HUES6 (cell line): ENCODE data around the gene RGMA.

Experiments
- H3K27ac ChIP-seq: 2 replicates; pipeline ENCODE4 v1.7.0; 2013; ENCODE audit warnings: low read depth, mild to moderate bottlenecking, low read length, inconsistent platforms
- H3K27me3 ChIP-seq: 2 replicates; pipeline ENCODE4 v1.6.1; 2013; ENCODE audit warnings: low read length; ENCODE audit not compliant: control insufficient read depth, insufficient read depth
- H3K36me3 ChIP-seq: 2 replicates; pipeline ENCODE4 v1.6.1; 2013; ENCODE audit warnings: low read length; ENCODE audit not compliant: control insufficient read depth, insufficient read depth
- H3K4me1 ChIP-seq: 2 replicates; pipeline ENCODE4 v1.6.1; 2013; ENCODE audit warnings: low read length; ENCODE audit not compliant: control insufficient read depth, insufficient read depth
- H3K4me3 ChIP-seq: 2 replicates; pipeline ENCODE4 v1.5.1; 2013; ENCODE audit warnings: low read depth, low read length
- H3K9ac ChIP-seq: one replicate; pipeline ENCODE4 v1.6.1; 2013; ENCODE audit warnings: mild to moderate bottlenecking, low read length
- H3K9me3 ChIP-seq: 2 replicates; pipeline ENCODE4 v1.6.1; 2013; ENCODE audit warnings: low read depth, low read length; ENCODE audit not compliant: control insufficient read depth, insufficient read depth

RGMA gene

DNA sequence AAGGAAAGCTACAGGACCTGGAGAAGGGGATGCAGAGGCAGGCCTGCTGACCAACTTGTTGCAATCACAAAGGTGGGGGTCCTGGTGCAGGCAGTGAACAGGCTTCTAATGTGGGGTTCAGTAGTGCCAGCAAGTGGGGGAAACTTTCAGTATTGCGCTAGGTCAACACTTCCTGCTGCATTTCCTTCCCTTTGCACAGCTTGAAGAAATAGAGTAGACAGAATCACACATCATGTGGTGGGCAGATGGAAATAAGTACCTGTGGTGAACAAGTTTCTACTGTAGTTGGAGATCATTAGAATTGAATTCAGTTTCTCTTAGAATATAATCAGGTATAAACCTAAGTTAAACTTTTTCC, 63.4 kb downstream of the RGMA start:
- Histone ChIP-seq H3K9me3 (no peaks in the 10 kb centered on the region), H3K4me3 (no peak overlapping the region), H3K27ac (no peak overlapping the region), H3K4me1 (peaks cover 18% of the 10 kb centered on the region; the same call in 1 of the 2 replicates), H3K27me3 (no peaks in the 10 kb centered on the region), H3K36me3 (peaks cover 70% of the 10 kb centered on the region), H3K9ac (no peak overlapping the region)

DNA sequence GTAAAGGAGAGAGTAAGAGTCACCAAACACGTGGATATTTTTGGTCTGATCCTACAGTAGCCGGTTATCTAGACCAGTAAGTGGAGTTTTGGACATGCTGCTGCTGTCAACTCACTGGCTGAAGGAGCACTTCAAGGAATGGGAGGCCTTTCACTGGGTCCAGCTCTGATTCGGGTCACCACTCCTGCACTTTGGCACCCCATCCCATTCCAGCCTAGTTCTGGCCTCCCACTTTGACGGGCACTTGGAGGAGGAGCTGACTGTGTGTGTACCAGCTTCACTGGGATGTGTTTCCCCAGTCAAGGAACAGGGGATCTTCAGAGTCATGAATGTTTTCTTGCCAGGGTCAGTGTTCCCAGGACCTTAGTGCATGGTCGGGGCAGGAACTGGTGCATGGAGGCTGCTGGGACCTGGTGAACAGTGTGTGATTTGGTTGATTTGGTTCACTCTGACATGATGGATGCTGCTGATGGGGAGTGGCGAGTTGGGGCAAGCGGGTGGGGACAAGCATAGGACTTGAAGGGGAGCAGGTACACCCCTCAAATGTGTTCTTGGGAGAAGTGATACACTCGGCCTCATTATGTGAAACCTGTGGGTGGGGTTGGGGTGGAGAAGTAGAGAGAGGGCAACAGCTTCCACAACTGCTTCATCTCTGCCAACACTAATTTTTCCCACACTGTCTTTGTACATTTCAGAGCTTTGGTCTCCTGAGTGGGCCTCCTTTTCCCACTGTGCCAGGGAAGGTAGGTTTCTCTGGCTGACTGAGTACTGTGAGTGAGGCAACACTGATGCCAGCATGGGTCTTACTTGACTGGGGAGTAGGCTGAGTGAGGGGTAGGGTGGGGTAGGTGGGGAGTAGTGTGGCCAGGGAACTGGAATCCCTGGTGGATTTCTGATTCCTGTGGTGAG, 64.0 kb downstream of the RGMA start:
- no peak overlapping the region for H3K4me3 ChIP-seq
- no peaks in the 10 kb centered on the region for H3K9me3 ChIP-seq
- no peak overlapping the region for H3K9ac ChIP-seq
- peaks cover 14% of the 10 kb centered on the region; the same call in 1 of the 2 replicates for H3K4me1 ChIP-seq
- no peaks in the 10 kb centered on the region for H3K27me3 ChIP-seq
- peaks cover 76% of the 10 kb centered on the region for H3K36me3 ChIP-seq
- H3K27ac ChIP-seq: no peak overlapping the region

DNA sequence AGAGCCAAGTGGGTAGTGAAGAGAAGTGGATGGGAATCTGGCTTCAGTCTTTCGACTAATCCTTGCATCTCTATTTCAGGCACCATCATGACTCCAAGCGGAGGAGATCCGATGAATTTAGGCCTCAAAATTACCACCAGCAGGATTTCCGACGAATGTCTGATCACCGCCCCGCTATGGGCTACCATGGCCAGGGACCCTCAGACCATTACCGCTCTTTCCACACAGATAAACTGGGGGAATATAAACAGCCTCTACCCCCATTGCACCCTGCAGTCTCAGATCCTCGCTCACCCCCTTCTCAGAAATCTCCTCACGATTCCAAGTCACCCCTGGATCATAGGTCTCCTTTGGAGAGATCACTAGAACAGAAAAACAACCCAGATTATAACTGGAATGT, 64.7 kb downstream of the RGMA start:
- H3K27ac ChIP-seq: no peak overlapping the region
- no peak overlapping the region for H3K9ac ChIP-seq
- H3K4me1 ChIP-seq: peaks cover 8% of the 10 kb centered on the region; the same call in 1 of the 2 replicates
- no peaks in the 10 kb centered on the region for H3K9me3 ChIP-seq
- no peaks in the 10 kb centered on the region for H3K27me3 ChIP-seq
- H3K36me3 ChIP-seq: peaks cover 83% of the 10 kb centered on the region
- no peak overlapping the region for H3K4me3 ChIP-seq

DNA sequence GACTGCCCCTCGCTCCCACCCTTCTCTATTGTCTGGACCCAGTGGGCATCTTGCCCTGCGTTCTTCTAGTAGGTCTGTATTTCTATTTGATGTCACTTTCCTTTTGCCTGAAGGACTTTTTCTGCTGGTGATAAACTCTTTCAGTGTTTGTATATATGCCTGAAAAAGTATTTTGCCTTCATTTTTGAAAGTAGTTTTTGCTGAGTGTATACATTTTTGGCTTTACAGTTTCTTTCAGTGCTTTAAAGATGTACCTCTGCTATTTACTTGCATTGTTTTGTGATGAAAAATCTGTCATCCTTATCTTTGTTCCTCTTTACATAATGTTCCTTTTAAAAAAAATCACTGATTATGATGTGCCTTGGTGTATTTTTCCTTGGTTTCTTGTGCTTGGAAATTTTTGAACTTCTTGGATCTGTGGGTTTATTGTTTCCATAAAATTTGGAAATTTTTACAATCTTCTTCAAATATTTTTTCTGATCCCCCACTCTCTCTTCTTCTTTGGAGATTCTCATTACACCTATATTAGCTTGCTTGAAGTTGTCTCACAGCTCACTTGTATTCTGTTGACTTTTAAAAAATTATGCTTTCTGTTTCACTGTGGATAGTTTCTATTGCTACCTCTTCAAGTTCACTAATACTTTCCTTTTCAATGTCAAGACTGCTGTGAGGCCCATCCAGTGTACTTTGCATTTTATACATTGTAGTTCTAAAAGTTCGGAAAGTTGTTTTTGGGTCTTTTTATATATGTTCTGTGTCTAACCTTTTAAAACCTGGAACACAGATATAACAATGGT, 67.8 kb downstream of the RGMA start:
- Histone ChIP-seq H3K4me3 (no peak overlapping the region), H3K27ac (no peak overlapping the region), H3K9ac (no peak overlapping the region), H3K4me1 (no peaks in the 10 kb centered on the region), H3K9me3 (no peaks in the 10 kb centered on the region), H3K27me3 (no peaks in the 10 kb centered on the region), H3K36me3 (peaks cover 99% of the 10 kb centered on the region)

DNA sequence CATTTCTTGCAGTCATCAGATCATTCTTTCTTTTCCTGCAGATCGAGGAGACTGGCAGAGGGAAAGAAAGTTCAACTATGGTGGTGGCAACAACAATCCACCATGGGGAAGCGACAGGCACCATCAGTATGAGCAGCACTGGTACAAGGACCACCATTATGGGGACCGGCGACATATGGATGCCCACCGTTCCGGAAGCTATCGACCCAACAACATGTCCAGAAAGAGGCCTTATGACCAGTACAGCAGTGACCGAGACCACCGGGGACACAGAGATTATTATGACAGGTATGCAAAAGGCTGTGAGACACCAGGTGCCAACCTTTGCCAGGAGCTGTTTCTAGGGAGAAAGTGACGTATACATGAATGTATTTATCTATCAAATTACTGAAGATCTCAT, 69.0 kb downstream of the RGMA start:
- H3K4me3 ChIP-seq: no peak overlapping the region
- no peaks in the 10 kb centered on the region for H3K27me3 ChIP-seq
- no peak overlapping the region for H3K9ac ChIP-seq
- H3K36me3 ChIP-seq: peaks cover 99% of the 10 kb centered on the region
- H3K27ac ChIP-seq: no peak overlapping the region
- H3K4me1 ChIP-seq: no peaks in the 10 kb centered on the region
- no peaks in the 10 kb centered on the region for H3K9me3 ChIP-seq

DNA sequence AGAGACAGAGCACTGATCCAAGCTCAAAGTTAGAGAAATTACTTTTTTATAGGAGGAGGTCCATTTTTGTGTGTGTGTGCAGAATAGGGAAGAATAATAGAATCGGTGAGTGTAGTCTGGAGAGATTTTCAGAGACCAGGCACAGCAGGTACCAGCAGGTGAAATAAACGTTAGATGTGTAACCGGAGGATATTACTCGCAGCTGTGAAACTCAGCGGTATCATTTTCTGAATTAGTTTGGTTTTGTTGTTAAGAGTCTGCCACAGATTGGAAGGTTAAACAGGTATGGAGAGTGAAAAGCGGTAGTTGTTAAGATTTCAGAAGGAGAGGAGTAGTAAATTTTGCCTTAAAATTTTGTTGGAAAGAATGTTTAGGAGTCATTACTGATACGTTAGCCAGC, 69.9 kb downstream of the RGMA start:
- Histone ChIP-seq H3K9ac (no peak overlapping the region), H3K36me3 (peaks cover 99% of the 10 kb centered on the region), H3K27me3 (no peaks in the 10 kb centered on the region), H3K4me3 (no peak overlapping the region), H3K4me1 (no peaks in the 10 kb centered on the region), H3K9me3 (no peaks in the 10 kb centered on the region), H3K27ac (no peak overlapping the region)

DNA sequence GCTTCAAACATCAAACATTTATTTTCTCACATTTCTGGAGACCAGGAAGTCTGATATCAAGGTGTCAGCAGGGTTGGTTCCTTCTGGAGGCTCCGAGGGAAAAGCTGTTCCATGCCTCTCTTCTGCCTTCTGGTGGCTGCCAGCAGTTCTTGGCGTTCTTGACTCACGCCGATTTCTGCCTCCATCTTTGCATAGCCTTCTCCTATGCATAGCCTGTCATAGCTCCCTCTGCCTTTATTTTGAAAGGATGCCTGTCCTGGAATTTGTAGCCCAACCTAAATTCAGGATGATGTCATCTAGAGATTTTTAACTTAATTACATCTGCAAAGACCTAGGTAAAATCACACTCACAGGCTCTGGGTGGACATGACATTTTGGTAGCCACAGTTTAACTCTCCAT, 70.4 kb downstream of the RGMA start:
- H3K4me3 ChIP-seq: no peak overlapping the region
- H3K27me3 ChIP-seq: no peaks in the 10 kb centered on the region
- no peak overlapping the region for H3K27ac ChIP-seq
- no peaks in the 10 kb centered on the region for H3K4me1 ChIP-seq
- H3K9ac ChIP-seq: no peak overlapping the region
- peaks cover 99% of the 10 kb centered on the region for H3K36me3 ChIP-seq
- no peaks in the 10 kb centered on the region for H3K9me3 ChIP-seq

DNA sequence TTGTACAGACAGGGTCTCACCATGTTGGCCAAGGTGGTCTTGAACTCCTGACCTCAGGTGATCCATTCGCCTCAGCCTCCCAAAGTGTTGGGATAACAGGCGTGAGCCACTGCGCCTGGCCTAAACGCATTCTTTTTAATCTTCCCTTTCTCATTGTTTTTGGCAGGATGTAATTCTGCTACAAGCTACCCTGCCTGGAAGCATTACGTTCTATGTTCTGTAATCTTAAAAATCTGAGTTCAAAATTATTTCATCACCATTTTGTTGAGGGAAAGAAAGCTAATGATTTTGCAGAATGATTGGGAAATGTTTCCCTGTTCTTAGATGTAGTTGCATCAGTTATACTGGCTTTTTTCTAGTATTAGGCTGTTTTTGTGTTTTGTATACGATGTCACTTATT, 71.5 kb downstream of the RGMA start:
- peaks cover 99% of the 10 kb centered on the region for H3K36me3 ChIP-seq
- no peaks in the 10 kb centered on the region for H3K27me3 ChIP-seq

DNA sequence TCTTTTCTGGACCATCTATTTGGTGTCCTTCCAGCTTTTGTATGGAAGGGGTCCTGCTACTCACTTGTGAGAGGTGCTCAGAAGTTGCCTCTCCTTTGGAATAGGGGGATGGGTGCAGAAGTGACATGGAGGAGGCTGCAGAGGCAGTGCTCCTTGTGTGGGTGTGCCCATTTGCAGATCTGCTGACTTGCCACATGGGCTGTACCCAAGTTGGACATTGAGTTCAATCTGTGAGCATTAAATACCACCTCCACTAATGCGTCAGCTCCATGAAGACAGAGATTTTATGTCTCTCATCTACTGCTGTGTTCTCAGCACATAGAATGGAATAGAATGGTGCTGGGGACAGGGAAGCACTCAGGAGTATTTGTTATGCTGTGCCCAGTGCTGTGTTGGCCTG, 76.2 kb downstream of the RGMA start:
- H3K9ac ChIP-seq: no peak overlapping the region
- H3K4me3 ChIP-seq: no peak overlapping the region
- no peaks in the 10 kb centered on the region for H3K27me3 ChIP-seq
- H3K27ac ChIP-seq: no peak overlapping the region
- peaks cover 99% of the 10 kb centered on the region for H3K36me3 ChIP-seq
- no peaks in the 10 kb centered on the region for H3K4me1 ChIP-seq
- no peaks in the 10 kb centered on the region for H3K9me3 ChIP-seq

More for the DNA sequence above, 71.5 kb downstream of the RGMA start:
- Histone ChIP-seq H3K27ac (no peak overlapping the region), H3K9me3 (no peaks in the 10 kb centered on the region), H3K9ac (no peak overlapping the region), H3K4me1 (no peaks in the 10 kb centered on the region), H3K4me3 (no peak overlapping the region)

DNA sequence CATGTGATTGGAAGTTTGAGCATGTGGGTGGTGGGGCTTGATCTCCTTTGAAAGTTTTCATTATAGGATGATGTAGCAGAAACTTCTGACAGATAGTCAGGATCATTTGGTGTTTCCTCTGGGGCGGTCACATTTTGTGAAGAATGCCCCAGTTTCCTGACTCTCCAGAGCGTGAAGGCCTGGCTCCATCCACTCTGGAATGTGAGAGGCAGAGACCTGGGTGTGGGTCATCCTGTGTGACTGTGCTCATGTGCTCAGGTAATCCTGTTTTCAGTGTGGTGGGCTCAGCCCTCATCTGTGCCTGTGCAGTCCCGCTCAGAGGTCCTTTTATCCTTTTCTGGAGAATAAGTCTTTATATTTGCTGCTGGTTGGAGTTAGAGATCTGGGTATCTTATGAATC, 81.0 kb downstream of the RGMA start:
- no peaks in the 10 kb centered on the region for H3K4me1 ChIP-seq
- H3K9ac ChIP-seq: no peak overlapping the region
- H3K27me3 ChIP-seq: no peaks in the 10 kb centered on the region
- H3K36me3 ChIP-seq: peaks cover 99% of the 10 kb centered on the region
- H3K27ac ChIP-seq: 0 out of 2 replicates have a peak overlapping the region, but pooled peaks have one; percentile 29
- no peak overlapping the region for H3K4me3 ChIP-seq
- H3K9me3 ChIP-seq: no peaks in the 10 kb centered on the region

DNA sequence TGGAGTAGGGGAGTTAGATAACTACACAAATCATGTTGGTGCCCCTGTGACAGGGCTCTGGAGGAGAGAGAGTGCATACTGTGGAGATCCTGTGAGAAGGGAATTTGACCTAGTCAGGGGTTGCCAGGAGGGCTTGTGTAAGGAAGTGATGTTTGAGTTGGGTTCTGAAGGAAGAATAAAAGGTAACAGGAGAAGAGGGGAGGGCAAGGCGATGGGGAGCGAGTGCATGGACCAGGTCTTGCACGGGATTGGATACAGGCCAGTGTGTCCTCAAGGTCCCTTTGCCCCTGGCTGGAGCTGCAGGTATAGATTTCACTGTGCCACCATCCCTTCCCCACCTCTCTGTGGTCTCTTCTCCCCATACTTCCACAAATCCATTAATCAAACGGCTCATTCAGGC, 83.9 kb downstream of the RGMA start:
- H3K4me3 ChIP-seq: no peak overlapping the region
- no peaks in the 10 kb centered on the region for H3K27me3 ChIP-seq
- no peak overlapping the region for H3K27ac ChIP-seq
- no peaks in the 10 kb centered on the region for H3K4me1 ChIP-seq
- H3K9me3 ChIP-seq: no peaks in the 10 kb centered on the region
- H3K36me3 ChIP-seq: peaks cover 99% of the 10 kb centered on the region
- no peak overlapping the region for H3K9ac ChIP-seq
